ENCODE results near the gene MON2. TPM values are rescaled to one million over a fixed set of nuclear protein-coding genes. Genes with fewer than 3 reads are reported as not detected.
A peak's percentile ranks its signal among the peaks of the same experiment; 100 is the strongest.

The MON2 gene
- total RNA-seq, 1 experiment from 2014 or later: 10.1 TPM

- no peak for DNase-seq (ENCODE audit: low spot score)
Measured at GRCh38 chr12:62605981-62606380, 139.4 kb downstream of the MON2 start.

GRCh38 chr12:62606654-62607053 lies 140.0 kb downstream of the MON2 start:
- DNase-seq (ENCODE audit: low spot score): no peak

GRCh38 chr12:62613081-62613480 lies 146.5 kb downstream of the MON2 start:
- DNase-seq (ENCODE audit: low spot score): no peak

GRCh38 chr12:62618319-62618718 lies 151.7 kb downstream of the MON2 start:
- no peak for DNase-seq (ENCODE audit: low spot score)

GRCh38 chr12:62618930-62619329 lies 152.3 kb downstream of the MON2 start:
- no peak for DNase-seq (ENCODE audit: low spot score)

- no peak for DNase-seq (ENCODE audit: low spot score)
Measured at GRCh38 chr12:62621101-62621638, 154.5 kb downstream of the MON2 start.

- no peak for DNase-seq (ENCODE audit: low spot score)
Measured at GRCh38 chr12:62622177-62622576, 155.6 kb downstream of the MON2 start.

- peak; percentile 86 for DNase-seq (ENCODE audit: low spot score)
Measured at GRCh38 chr12:62625228-62625627, 158.6 kb downstream of the MON2 start.

- no peak for DNase-seq (ENCODE audit: low spot score)
Measured at GRCh38 chr12:62627181-62627580, 160.6 kb downstream of the MON2 start.

- DNase-seq (ENCODE audit: low spot score): no peak
Measured at GRCh38 chr12:62629413-62629812, 162.8 kb downstream of the MON2 start.

GRCh38 chr12:62629971-62630739 lies 163.5 kb downstream of the MON2 start:
- no peak for DNase-seq (ENCODE audit: low spot score)

- peak; percentile 59 for DNase-seq (ENCODE audit: low spot score)
Measured at GRCh38 chr12:62631471-62632410, 165.1 kb downstream of the MON2 start.

- no peak for DNase-seq (ENCODE audit: low spot score)
Measured at GRCh38 chr12:62632411-62632918, 165.8 kb downstream of the MON2 start.

GRCh38 chr12:62635649-62636048 lies 169.0 kb downstream of the MON2 start:
- DNase-seq (ENCODE audit: low spot score): no peak

GRCh38 chr12:62637679-62638078 lies 171.1 kb downstream of the MON2 start:
- DNase-seq (ENCODE audit: low spot score): no peak

GRCh38 chr12:62640910-62641448 lies 174.4 kb downstream of the MON2 start:
- peak; percentile 22 for DNase-seq (ENCODE audit: low spot score)

GRCh38 chr12:62642486-62642885 lies 175.9 kb downstream of the MON2 start:
- no peak for DNase-seq (ENCODE audit: low spot score)

GRCh38 chr12:62643486-62643885 lies 176.9 kb downstream of the MON2 start:
- DNase-seq (ENCODE audit: low spot score): no peak

GRCh38 chr12:62646566-62646965 lies 179.9 kb downstream of the MON2 start:
- DNase-seq (ENCODE audit: low spot score): no peak

GRCh38 chr12:62647586-62647985 lies 181.0 kb downstream of the MON2 start:
- no peak for DNase-seq (ENCODE audit: low spot score)

- DNase-seq (ENCODE audit: low spot score): no peak
Measured at GRCh38 chr12:62649412-62650138, 182.9 kb downstream of the MON2 start.
